Left ventricle myocardium superior (tissue), 1 donor: ENCODE results near the gene PARL. TPM values are rescaled to one million over a fixed set of nuclear protein-coding genes. Genes with fewer than 3 reads are reported as not detected.

ENCODE experiments used
- ATAC-seq: fragments of 200-7000 bp; cut with Tn5 transposase; one replicate; pipeline ENCODE4 v1.9.1; 2020; ENCODE audit warnings: mild to moderate bottlenecking, moderate library complexity
- DNase-seq: peaks from one replicate; pipeline ENCODE4 v3.0.0-alpha.2; 2020
- intact Hi-C: fragments of 100-400 bp; cut with micrococcal nuclease; formaldehyde crosslinking; loops from one replicate; pipeline ENCODE4 v1.11.0; 2022
- long read RNA-seq: library from polyadenylated mRNA; unstranded; transcript quantifications from one replicate; pipeline ENCODE4 v2.0.0, GENCODE V29; 2021
- total RNA-seq: library from RNA; stranded (reverse); fragmentation: NEBNext Ultra II Directional; extraction: Animal tissue kit (Norgen Biotek cat#: 25700); gene quantifications from one replicate; pipeline ENCODE4 v1.2.1, GENCODE V29; 2021
- donor health status: DM: no; HTN: yes; CAD: no; lungs with severe emphysema.

The PARL gene
- total RNA-seq: 58.0 TPM
- long read RNA-seq, transcript PARL-202 (10 exons, 1,414 nt): major isoform, 52 of 63 reads
- long read RNA-seq, partial matches to known transcripts: 0 of 63 reads
- long read RNA-seq, other reads (novel, unspliced or antisense): 6 of 63 reads

GRCh38 chr3:183884427-183885296, at the start of gene PARL:
Gene PARL (minus strand): TSS chr3:183884880. CDS start chr3:183884846, 34 bp downstream.
- intact Hi-C loops: no loop called here
- peak; percentile 98 for DNase-seq

GRCh38 chr3:183933160-183933559, 48.5 kb upstream of the PARL start:
- DNase-seq (no peak), ATAC-seq (peak; percentile 49)
- intact Hi-C loops: no loop called here

More at GRCh38 chr3:183884427-183885296, at the start of gene PARL:
- peak; percentile 100 for ATAC-seq

GRCh38 chr3:183931881-183932280, 47.2 kb upstream of the PARL start:
- peak; percentile 78 for ATAC-seq
- intact Hi-C loops: no loop called here
- DNase-seq: no peak

- intact Hi-C loops: no loop called here
- DNase-seq (no peak), ATAC-seq (no peak)
Measured at GRCh38 chr3:183930086-183930485, 45.4 kb upstream of the PARL start.

- no peak for DNase-seq
- intact Hi-C loops: no loop called here
- ATAC-seq: no peak
Measured at GRCh38 chr3:183927059-183927458, 42.4 kb upstream of the PARL start.

- intact Hi-C loops: no loop called here
- ATAC-seq: no peak
- DNase-seq: no peak
Measured at GRCh38 chr3:183924956-183925355, 40.3 kb upstream of the PARL start.

GRCh38 chr3:183924543-183924942, 39.9 kb upstream of the PARL start:
- ATAC-seq (no peak), DNase-seq (no peak)
- intact Hi-C loops: no loop called here

GRCh38 chr3:183922421-183922820, 37.7 kb upstream of the PARL start:
- intact Hi-C loops: no loop called here
- DNase-seq (no peak), ATAC-seq (no peak)

- intact Hi-C loops: no loop called here
- ATAC-seq (no peak), DNase-seq (no peak)
Measured at GRCh38 chr3:183921096-183921495, 36.4 kb upstream of the PARL start.

- intact Hi-C loops: no loop called here
- DNase-seq (no peak), ATAC-seq (no peak)
Measured at GRCh38 chr3:183920416-183920815, 35.7 kb upstream of the PARL start.

- intact Hi-C loops: no loop called here
- DNase-seq: no peak
- no peak for ATAC-seq
Measured at GRCh38 chr3:183918178-183918577, 33.5 kb upstream of the PARL start.

- intact Hi-C loops: no loop called here
Measured at GRCh38 chr3:183917776-183918175, 33.1 kb upstream of the PARL start.

GRCh38 chr3:183914856-183915255, 30.2 kb upstream of the PARL start:
- intact Hi-C loops: no loop called here
- DNase-seq: no peak
- no peak for ATAC-seq

More at GRCh38 chr3:183917776-183918175, 33.1 kb upstream of the PARL start:
- ATAC-seq: peak; percentile 14
- DNase-seq: no peak

- no peak for DNase-seq
- ATAC-seq: no peak
- intact Hi-C loops: no loop called here
Measured at GRCh38 chr3:183913580-183913920, 28.9 kb upstream of the PARL start.

- ATAC-seq (no peak), DNase-seq (no peak)
- intact Hi-C loops: no loop called here
Measured at GRCh38 chr3:183912895-183913579, 28.4 kb upstream of the PARL start.

- DNase-seq: no peak
- no peak for ATAC-seq
- intact Hi-C loops: no loop called here
Measured at GRCh38 chr3:183911763-183912506, 27.3 kb upstream of the PARL start.

- ATAC-seq: no peak
- DNase-seq: no peak
Measured at GRCh38 chr3:183911087-183911486, 26.4 kb upstream of the PARL start.

GRCh38 chr3:183909030-183909600, 24.4 kb upstream of the PARL start:
- intact Hi-C loops: no loop called here

More at GRCh38 chr3:183911087-183911486, 26.4 kb upstream of the PARL start:
- intact Hi-C loops: no loop called here

GRCh38 chr3:183907911-183908331, 23.2 kb upstream of the PARL start:
- ATAC-seq: no peak
- intact Hi-C loops: no loop called here
- DNase-seq: no peak

More at GRCh38 chr3:183909030-183909600, 24.4 kb upstream of the PARL start:
- no peak for DNase-seq
- no peak for ATAC-seq
